HFFc6 (cell line): ENCODE data around the gene SDK2. TPM values are rescaled to one million over a fixed set of nuclear protein-coding genes. Genes with fewer than 3 reads are reported as not detected.

Source experiments
- DNase-seq: peaks from one replicate; pipeline ENCODE4 v3.0.0-alpha.2; 2018
- H3K27ac Mint-ChIP-seq: 2 replicates; pipeline ENCODE4 v1.8.0; 2020; ENCODE audit warnings: mild to moderate bottlenecking, mixed read lengths
- H3K27me3 Mint-ChIP-seq: 2 replicates; pipeline ENCODE4 v1.8.0; 2021; ENCODE audit warnings: mild to moderate bottlenecking, moderate library complexity, mixed read lengths; ENCODE audit not compliant: insufficient read depth
- H3K36me3 Mint-ChIP-seq: 2 replicates; pipeline ENCODE4 v1.8.0; 2021; ENCODE audit warnings: low read depth, mixed read lengths
- H3K4me1 Mint-ChIP-seq: 2 replicates; pipeline ENCODE4 v1.8.0; 2020; ENCODE audit warnings: low read depth, mixed read lengths
- H3K4me3 Mint-ChIP-seq: 2 replicates; pipeline ENCODE4 v1.8.0; 2020; ENCODE audit warnings: mild to moderate bottlenecking, moderate library complexity, mixed read lengths
- H3K9me3 Mint-ChIP-seq: 2 replicates; pipeline ENCODE4 v1.8.0; 2020; ENCODE audit warnings: mild to moderate bottlenecking, mixed read lengths
- total RNA-seq, 6 experiments: library from RNA; stranded (reverse); fragmentation: NEBNext Ultra II Directional; extraction: Animal tissue kit (Norgen Biotek cat#: 25700); gene quantifications; 2 replicates in 1 of 6; 3 replicates in 5 of 6; pipeline ENCODE4 v1.2.3, GENCODE V29; 2021
- TF ChIP-seq, protein P1 (sequence below): fragments of 200-600 bp; sonication (generic); IDR thresholded peaks from 2 replicates; pipeline ENCODE4 v1.5.0; 2021; ENCODE audit warnings: antibody characterized with exemption, mild to moderate bottlenecking

Gene SDK2
- total RNA-seq, 6 experiments from 2014 or later, result 0.03 TPM; not detected in 4

DNA sequence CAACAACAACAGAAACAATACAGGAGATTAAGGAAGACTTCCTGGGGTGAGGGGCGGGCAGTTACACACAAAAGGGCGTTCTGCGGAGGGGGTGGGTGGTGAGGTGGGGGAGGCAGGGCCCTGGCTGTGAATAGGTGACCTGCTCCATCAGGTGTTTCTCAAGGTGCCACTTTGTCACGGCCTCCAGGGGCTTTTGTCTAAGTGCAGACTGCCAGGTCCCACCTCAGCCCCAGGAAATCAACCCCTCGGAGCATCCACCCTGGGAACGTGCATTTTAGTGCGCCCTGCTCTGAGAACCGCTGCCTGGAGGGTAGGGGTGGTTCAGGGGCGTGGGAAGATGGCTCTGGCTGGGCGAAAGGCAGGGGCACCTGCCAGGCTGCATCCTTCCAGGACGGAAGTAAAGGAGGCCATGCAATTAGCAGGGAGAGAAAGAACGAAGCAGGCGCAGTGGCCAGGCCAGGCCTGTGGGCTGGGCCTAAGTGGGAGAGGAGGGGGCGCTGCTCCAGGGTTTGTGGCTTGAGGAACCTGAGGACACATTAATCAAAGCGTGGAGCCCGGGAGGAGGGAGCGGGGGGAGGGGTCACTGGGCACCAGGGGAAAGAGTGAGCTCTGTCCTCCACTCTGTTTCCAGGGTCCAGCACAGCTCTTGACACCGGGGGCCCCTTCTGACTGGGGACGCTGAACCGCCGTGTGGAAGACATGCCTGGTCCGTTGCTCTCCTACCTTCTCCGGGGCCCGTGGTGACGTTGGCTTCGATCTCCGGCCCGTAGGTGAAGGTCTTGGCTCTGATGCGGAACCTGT lies 283.1 kb downstream of the SDK2 start:
- TF ChIP-seq, protein P1, sequence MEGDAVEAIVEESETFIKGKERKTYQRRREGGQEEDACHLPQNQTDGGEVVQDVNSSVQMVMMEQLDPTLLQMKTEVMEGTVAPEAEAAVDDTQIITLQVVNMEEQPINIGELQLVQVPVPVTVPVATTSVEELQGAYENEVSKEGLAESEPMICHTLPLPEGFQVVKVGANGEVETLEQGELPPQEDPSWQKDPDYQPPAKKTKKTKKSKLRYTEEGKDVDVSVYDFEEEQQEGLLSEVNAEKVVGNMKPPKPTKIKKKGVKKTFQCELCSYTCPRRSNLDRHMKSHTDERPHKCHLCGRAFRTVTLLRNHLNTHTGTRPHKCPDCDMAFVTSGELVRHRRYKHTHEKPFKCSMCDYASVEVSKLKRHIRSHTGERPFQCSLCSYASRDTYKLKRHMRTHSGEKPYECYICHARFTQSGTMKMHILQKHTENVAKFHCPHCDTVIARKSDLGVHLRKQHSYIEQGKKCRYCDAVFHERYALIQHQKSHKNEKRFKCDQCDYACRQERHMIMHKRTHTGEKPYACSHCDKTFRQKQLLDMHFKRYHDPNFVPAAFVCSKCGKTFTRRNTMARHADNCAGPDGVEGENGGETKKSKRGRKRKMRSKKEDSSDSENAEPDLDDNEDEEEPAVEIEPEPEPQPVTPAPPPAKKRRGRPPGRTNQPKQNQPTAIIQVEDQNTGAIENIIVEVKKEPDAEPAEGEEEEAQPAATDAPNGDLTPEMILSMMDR, result no peak
- H3K4me3 Mint-ChIP-seq, result no peak overlapping the region
- peaks cover 38% of the 10 kb centered on the region for H3K27me3 Mint-ChIP-seq
- H3K4me1 Mint-ChIP-seq, result peaks cover 12% of the 10 kb centered on the region
- no peak for DNase-seq
- no peak overlapping the region for H3K27ac Mint-ChIP-seq
- H3K36me3 Mint-ChIP-seq, result no peaks in the 10 kb centered on the region
- H3K9me3 Mint-ChIP-seq, result no peaks in the 10 kb centered on the region

DNA sequence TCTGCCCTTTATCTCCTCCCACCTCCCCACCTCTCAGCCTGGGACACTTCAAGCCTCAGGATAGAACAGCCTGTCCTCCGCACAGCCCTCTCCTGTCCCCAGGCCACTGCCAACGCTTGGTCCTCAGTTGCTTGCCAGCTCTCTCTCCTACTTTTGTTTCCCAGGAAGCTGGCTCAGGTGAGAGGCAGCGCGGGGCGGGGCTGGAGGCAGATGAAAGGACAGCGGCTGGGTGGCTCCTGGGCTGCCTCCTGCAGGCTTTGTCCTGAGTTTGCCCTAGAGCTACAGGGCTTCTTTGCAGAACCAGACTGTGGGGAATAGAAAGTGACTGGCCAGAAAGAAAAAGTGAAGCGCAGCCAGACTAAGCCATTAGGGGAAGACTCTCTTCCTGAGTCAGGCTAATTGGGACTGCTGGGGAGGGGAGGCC lies 284.2 kb downstream of the SDK2 start:
- H3K4me1 Mint-ChIP-seq, result peaks cover 11% of the 10 kb centered on the region
- peaks cover 31% of the 10 kb centered on the region for H3K27me3 Mint-ChIP-seq
- no peaks in the 10 kb centered on the region for H3K9me3 Mint-ChIP-seq
- H3K27ac Mint-ChIP-seq, result no peak overlapping the region
- no peak overlapping the region for H3K4me3 Mint-ChIP-seq
- H3K36me3 Mint-ChIP-seq, result no peaks in the 10 kb centered on the region
- TF ChIP-seq, protein P1, result no peak
- DNase-seq, result no peak

DNA sequence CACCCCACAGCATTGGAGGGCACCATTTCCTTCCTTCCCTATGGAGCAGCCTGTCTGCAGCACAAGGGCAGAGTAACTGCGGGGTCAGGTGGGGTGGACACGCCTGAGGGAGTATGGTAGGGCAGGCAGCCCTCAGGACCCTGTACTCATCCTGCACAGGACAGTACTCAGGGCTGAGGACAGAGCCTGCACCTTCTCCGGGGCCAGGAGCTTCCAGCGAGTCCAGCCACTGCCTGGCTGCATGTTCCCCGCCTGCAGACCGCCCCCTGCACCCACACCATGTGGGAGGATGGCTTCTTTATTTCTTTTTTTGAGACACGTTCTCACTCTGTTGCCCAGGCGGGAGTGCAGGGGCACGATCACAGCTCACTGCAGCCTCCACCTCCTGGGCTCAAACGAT lies 284.9 kb downstream of the SDK2 start:
- no peaks in the 10 kb centered on the region for H3K36me3 Mint-ChIP-seq
- DNase-seq, result no peak
- peaks cover 10% of the 10 kb centered on the region for H3K4me1 Mint-ChIP-seq
- H3K4me3 Mint-ChIP-seq, result no peak overlapping the region
- peaks cover 30% of the 10 kb centered on the region for H3K27me3 Mint-ChIP-seq
- H3K27ac Mint-ChIP-seq, result no peak overlapping the region
- TF ChIP-seq, protein P1, result no peak
- no peaks in the 10 kb centered on the region for H3K9me3 Mint-ChIP-seq

DNA sequence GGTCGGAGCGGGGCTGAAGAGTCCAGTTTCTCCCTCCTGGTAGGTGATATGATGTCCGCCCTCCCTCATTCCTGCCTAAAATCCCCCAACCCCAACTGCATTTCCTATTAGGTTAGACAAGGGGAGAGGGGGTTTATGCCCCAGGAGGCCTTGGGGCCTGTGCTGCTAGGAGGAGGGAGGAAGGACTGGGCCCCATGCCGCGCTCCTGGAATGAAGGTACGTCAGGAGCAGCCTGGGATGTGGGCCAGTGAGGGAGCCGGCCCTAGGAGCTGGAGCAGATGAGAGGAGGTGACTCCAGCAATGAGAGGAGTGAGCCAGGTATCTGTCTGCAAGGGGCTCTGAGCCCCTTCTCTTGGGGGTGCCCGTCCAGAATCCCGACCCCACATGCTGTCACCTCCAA lies 285.6 kb downstream of the SDK2 start:
- H3K4me3 Mint-ChIP-seq, result no peak overlapping the region
- peaks cover 27% of the 10 kb centered on the region for H3K27me3 Mint-ChIP-seq
- H3K36me3 Mint-ChIP-seq, result no peaks in the 10 kb centered on the region
- H3K27ac Mint-ChIP-seq, result no peak overlapping the region
- H3K9me3 Mint-ChIP-seq, result no peaks in the 10 kb centered on the region
- TF ChIP-seq, protein P1, result no peak
- peaks cover 10% of the 10 kb centered on the region for H3K4me1 Mint-ChIP-seq
- no peak for DNase-seq

DNA sequence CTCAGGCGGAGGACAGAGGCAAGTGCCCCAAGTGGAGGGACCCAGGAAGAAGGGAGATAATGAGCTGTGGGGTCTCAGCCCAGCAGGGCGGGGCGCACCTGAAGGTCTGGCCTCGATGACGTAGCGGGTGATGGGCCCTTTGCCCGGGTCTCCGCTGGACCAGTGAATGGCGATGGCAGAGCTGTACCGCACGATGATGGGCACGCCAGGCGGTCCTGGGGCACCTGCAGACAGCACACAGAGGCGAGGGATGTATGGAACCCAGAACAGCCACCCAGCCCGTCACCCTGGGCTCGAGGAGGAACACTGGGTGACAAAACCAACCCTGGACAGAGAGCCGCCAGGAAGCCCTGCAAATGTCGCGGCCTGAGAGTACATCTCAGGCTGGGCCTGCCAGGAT lies 286.3 kb downstream of the SDK2 start:
- TF ChIP-seq, protein P1, result no peak
- Mint-ChIP-seq H3K27me3 (peaks cover 23% of the 10 kb centered on the region), H3K27ac (no peak overlapping the region), H3K36me3 (no peaks in the 10 kb centered on the region), H3K4me3 (no peak overlapping the region), H3K9me3 (no peaks in the 10 kb centered on the region), H3K4me1 (peaks cover 10% of the 10 kb centered on the region)
- DNase-seq, result no peak
